H1 (cell line): ENCODE measurements around the gene JADE1. TPM values are rescaled to one million over a fixed set of nuclear protein-coding genes. Genes with fewer than 3 reads are reported as not detected.

Experiments
- CTCF ChIA-PET: fragments of 300-600 bp; sonication (Branson Sonifier 250); formaldehyde crosslinking; loops from one replicate; lab custom pipeline; 2021; ENCODE audit not compliant: partially characterized antibody; lab: Charles Lee
- POLR2A ChIA-PET: fragments of 300-600 bp; sonication (Branson Sonifier 250); formaldehyde crosslinking; loops from one replicate; lab custom pipeline; 2021; ENCODE audit warnings: inconsistent platforms; ENCODE audit not compliant: partially characterized antibody; lab: Charles Lee
- DNase-seq, 2 experiments: peaks; one replicate each; pipeline versions ENCODE4 v3.0.0 to v3.0.0-alpha.2; 2010 to 2022; ENCODE audit warnings: low spot score in 2 of 2, low read depth in 1 of 2, mixed read lengths in 1 of 2
- FAIRE-seq: peaks from 2 replicates; lab custom pipeline; 2011; peaks lifted over from hg19 to GRCh38; lab: Jason Lieb, UNC
- H2AFZ ChIP-seq: 2 replicates; pipeline ENCODE4 v1.8.1; 2012; ENCODE audit warnings: low read length, inconsistent platforms
- H2AK5ac ChIP-seq: 2 replicates; pipeline ENCODE4 v1.6.1; 2013; ENCODE audit warnings: low read depth, low read length
- H2BK120ac ChIP-seq: replicated peaks from 2 replicates; pipeline ENCODE3; 2013; ENCODE audit warnings: low read depth, low read length, inconsistent platforms
- H2BK12ac ChIP-seq: 2 replicates; pipeline ENCODE4 v1.6.1; 2013; ENCODE audit warnings: low read depth, low read length
- H2BK15ac ChIP-seq: 2 replicates; pipeline ENCODE4 v1.6.1; 2013; ENCODE audit warnings: low read length
- H2BK20ac ChIP-seq: 2 replicates; pipeline ENCODE4 v1.6.1; 2013; ENCODE audit warnings: low read length
- H2BK5ac ChIP-seq: 2 replicates; pipeline ENCODE4 v1.6.1; 2013; ENCODE audit warnings: low read depth, low read length
- H3K14ac ChIP-seq: 2 replicates; pipeline ENCODE4 v1.6.1; 2013; ENCODE audit warnings: inconsistent platforms; ENCODE audit not compliant: insufficient read length
- H3K18ac ChIP-seq: 2 replicates; pipeline ENCODE4 v1.6.1; 2013; ENCODE audit warnings: low read length; ENCODE audit errors: extremely low read depth
- H3K23ac ChIP-seq: 2 replicates; pipeline ENCODE4 v1.6.1; 2013; ENCODE audit warnings: inconsistent platforms; ENCODE audit not compliant: insufficient read length
- H3K23me2 ChIP-seq: 2 replicates; pipeline ENCODE4 v1.6.1; 2013; ENCODE audit warnings: low read depth, low read length
- H3K27ac ChIP-seq: 2 replicates; pipeline ENCODE4 v1.6.1; 2011; ENCODE audit warnings: low read depth, low read length, inconsistent platforms
- H3K27me3 ChIP-seq, 4 experiments: replicated peaks in 1 of 4; 1 replicate in 1 of 4; 2 replicates in 3 of 4; pipeline versions ENCODE4 v1.6.1 to v1.8.1; 2011 to 2013; ENCODE audit warnings: low read length in 3 of 4, mild to moderate bottlenecking in 3 of 4, inconsistent platforms in 2 of 4, mixed read lengths in 2 of 4, moderate library complexity in 1 of 4; ENCODE audit not compliant: control insufficient read depth in 3 of 4, insufficient read depth in 3 of 4; ENCODE audit errors: extremely low read depth in 1 of 4
- H3K36me3 ChIP-seq, 4 experiments: 2 replicates each; pipeline versions ENCODE4 v1.6.1 to v1.8.1; 2011 to 2013; ENCODE audit warnings: mild to moderate bottlenecking in 4 of 4, low read length in 3 of 4, moderate library complexity in 2 of 4, control low read depth in 1 of 4, inconsistent platforms in 1 of 4; ENCODE audit not compliant: insufficient read depth in 4 of 4, control insufficient read depth in 2 of 4
- H3K4ac ChIP-seq: replicated peaks from 2 replicates; pipeline ENCODE3; 2013; ENCODE audit warnings: low read length, low read depth, mixed read lengths, inconsistent platforms; ENCODE audit not compliant: insufficient read length
- H3K4me1 ChIP-seq, 4 experiments: replicated peaks in 1 of 4; 1 replicate in 1 of 4; 2 replicates in 3 of 4; pipeline versions ENCODE4 v1.6.1 to v1.8.1; 2011 to 2013; ENCODE audit warnings: low read length in 3 of 4, inconsistent platforms in 2 of 4, mixed read lengths in 1 of 4; ENCODE audit not compliant: insufficient read depth in 4 of 4, control insufficient read depth in 3 of 4
- H3K4me2 ChIP-seq, 2 experiments: 2 replicates each; pipeline versions ENCODE4 v1.6.1 to v1.8.1; 2011 to 2013; ENCODE audit warnings: low read depth in 2 of 2, low read length in 2 of 2, control low read depth in 1 of 2, inconsistent platforms in 1 of 2, mild to moderate bottlenecking in 1 of 2; ENCODE audit not compliant: insufficient read depth in 1 of 2
- H3K4me3 ChIP-seq, 4 experiments: fragments of 200-600, 300-600 bp in 1 of 4; sonication (generic), shearing (Covaris generic), sonication (Bioruptor Twin) in 1 of 4; 2 replicates each; pipeline versions ENCODE4 v1.5.1 to v1.8.1; 2011 to 2016; ENCODE audit warnings: low read length in 4 of 4, low read depth in 3 of 4, control low read depth in 2 of 4, inconsistent platforms in 2 of 4, mild to moderate bottlenecking in 2 of 4, mixed read lengths in 1 of 4, moderate library complexity in 1 of 4; ENCODE audit not compliant: insufficient read depth in 2 of 4; ENCODE audit errors: extremely low read depth in 1 of 4
- H3K56ac ChIP-seq: replicated peaks from 2 replicates; pipeline ENCODE3; 2013; ENCODE audit warnings: low read depth, mild to moderate bottlenecking, mixed read lengths, low read length, inconsistent platforms; ENCODE audit not compliant: insufficient read length
- H3K79me1 ChIP-seq: 2 replicates; pipeline ENCODE4 v1.6.1; 2013; ENCODE audit warnings: low read depth, low read length, control low read depth
- H3K79me2 ChIP-seq, 2 experiments: 2 replicates each; pipeline versions ENCODE4 v1.6.1 to v1.8.1; 2012 to 2013; ENCODE audit warnings: low read length in 2 of 2, mild to moderate bottlenecking in 2 of 2, inconsistent platforms in 1 of 2; ENCODE audit not compliant: insufficient read depth in 2 of 2, control insufficient read depth in 1 of 2
- H3K9ac ChIP-seq, 4 experiments: replicated peaks in 1 of 4; 1 replicate in 1 of 4; 2 replicates in 3 of 4; pipeline versions ENCODE4 v1.6.1 to v1.8.1; 2011 to 2013; ENCODE audit warnings: low read depth in 3 of 4, low read length in 3 of 4, control low read depth in 2 of 4, mild to moderate bottlenecking in 2 of 4, moderate library complexity in 2 of 4, inconsistent platforms in 1 of 4; ENCODE audit errors: extremely low read depth in 1 of 4
- H3K9me3 ChIP-seq, 2 experiments: 2 replicates each; pipeline versions ENCODE4 v1.6.1 to v1.8.1; 2012 to 2013; ENCODE audit warnings: mild to moderate bottlenecking in 2 of 2, moderate library complexity in 2 of 2, control low read depth in 1 of 2, inconsistent platforms in 1 of 2, low read depth in 1 of 2, low read length in 1 of 2, mixed read lengths in 1 of 2; ENCODE audit not compliant: insufficient read depth in 2 of 2
- H4K20me1 ChIP-seq, 2 experiments: replicated peaks in 1 of 2; 2 replicates each; pipeline versions ENCODE3 to v1.8.1; 2011 to 2013; ENCODE audit warnings: inconsistent platforms in 2 of 2, low read length in 2 of 2, mild to moderate bottlenecking in 1 of 2; ENCODE audit not compliant: insufficient read depth in 2 of 2, control insufficient read depth in 1 of 2
- H4K5ac ChIP-seq: 2 replicates; pipeline ENCODE4 v1.6.1; 2013; ENCODE audit warnings: low read length, low read depth, mixed read lengths, inconsistent platforms; ENCODE audit not compliant: insufficient read length
- H4K8ac ChIP-seq: 2 replicates; pipeline ENCODE4 v1.8.0; 2013; ENCODE audit warnings: mild to moderate bottlenecking, moderate library complexity, low read length, inconsistent platforms; ENCODE audit not compliant: insufficient read depth; ENCODE audit errors: extremely low read depth
- H4K91ac ChIP-seq: replicated peaks from 2 replicates; pipeline ENCODE3; 2013; ENCODE audit warnings: low read length, mixed read lengths, inconsistent platforms; ENCODE audit not compliant: insufficient read length
- ATF2 ChIP-seq: IDR thresholded peaks from 2 replicates; pipeline ENCODE4 v1.6.1; 2012; ENCODE audit warnings: low read length, inconsistent platforms
- JUN ChIP-seq: IDR thresholded peaks from 2 replicates; pipeline ENCODE4 v1.6.1; 2011; ENCODE audit warnings: low read depth, mild to moderate bottlenecking, improper control_type of control experiment, low read length
- POLR2A ChIP-seq, 2 experiments: IDR thresholded peaks; 1 replicate in 1 of 2; 2 replicates in 1 of 2; pipeline ENCODE4 v1.6.1; 2011; ENCODE audit warnings: low read depth in 2 of 2, low read length in 2 of 2, mild to moderate bottlenecking in 2 of 2; ENCODE audit errors: control extremely low read depth in 1 of 2
- RNF2 ChIP-seq: fragments of 200-900, 300-1000 bp; sonication (generic); IDR thresholded peaks from 2 replicates; pipeline ENCODE4 v1.7.1; 2016; ENCODE audit warnings: borderline replicate concordance, low read depth, mild to moderate bottlenecking, antibody characterized with exemption, low read length; ENCODE audit not compliant: poor library complexity, severe bottlenecking; ENCODE audit errors: missing control alignments
- TAF1 ChIP-seq: IDR thresholded peaks from 2 replicates; pipeline ENCODE4 v1.6.1; 2011; ENCODE audit warnings: mild to moderate bottlenecking, low read depth, low read length
- ZNF274 ChIP-seq: IDR thresholded peaks from 2 replicates; pipeline ENCODE4 v1.7.0; 2012; ENCODE audit warnings: low read length, borderline replicate concordance; ENCODE audit errors: extremely low read depth
- WGBS, 2 experiments: shearing (Covaris generic) in 1 of 2; methylation state at CpG; one replicate each; pipeline versions ENCODE4 v1.1.6 to v1.1.7; 2013 to 2015; ENCODE audit warnings: low lambda C conversion rate in 2 of 2, mixed read lengths in 2 of 2, inconsistent platforms in 1 of 2, low coverage in 1 of 2, missing lambda C conversion rate in 1 of 2; ENCODE audit not compliant: insufficient replicate concordance in 2 of 2, insufficient coverage in 1 of 2, insufficient read length in 1 of 2; ENCODE audit errors: extremely low coverage in 1 of 2, missing lambda C conversion rate in 1 of 2; 5-methylcytosine and 5-hydroxymethylcytosine counted together
- polyA plus RNA-seq, 7 experiments: library from polyadenylated mRNA; depleted of rRNA in 3 of 7; stranded (reverse) in 5 of 7; unstranded in 2 of 7; fragments of >200 nt in 5 of 7; fragments of 200-250 nt in 2 of 7; gene quantifications; 1 replicate in 5 of 7; 2 replicates in 1 of 7; 4 replicates in 1 of 7; pipeline versions ENCODE4 v1.2.1 to v1.2.3, GENCODE V29; 2011 to 2013; ENCODE audit warnings: missing spikeins in 2 of 7, mixed read lengths in 2 of 7
- total RNA-seq: library from RNA; stranded (reverse); fragmentation: NEBNext Ultra II Directional; extraction: Animal tissue kit (Norgen Biotek cat#: 25700); gene quantifications from 2 replicates; pipeline ENCODE4 v1.2.1, GENCODE V29; 2021

The JADE1 gene
- total and polyA plus RNA-seq, 2 of the 8 experiments (the other 6 are each of a cell fraction or from before 2014, with no cell fraction given): 37.7 to 213 TPM

GRCh38 chr4:128819082-128819742 is 9.7 kb downstream of the JADE1 start:
- CTCF ChIA-PET: interaction anchor here (0.6 to 1.6 kb wide), 5 partner anchors 8 to 256 kb away, joined by 3 to 7 read pairs (median 5); no protein-coding TSS in a partner anchor
- Histone ChIP-seq H3K79me1 (no peaks in the 10 kb centered on the region), H3K56ac (no peak overlapping the region), H3K4ac (no peak overlapping the region), H3K23ac (no peak overlapping the region), H3K36me3 (peaks cover 0 to 44% (median 10%) of the 10 kb centered on the region in 4 experiments; a peak in 6 of 8 replicates), H2AK5ac (no peak overlapping the region), H2BK5ac (no peak overlapping the region), H4K20me1 (peaks cover 40 to 52% of the 10 kb centered on the region in 2 experiments), H2AFZ (no peak overlapping the region), H3K9ac (no peak overlapping the region), H3K79me2 (peaks cover 72 to 100% of the 10 kb centered on the region in 2 experiments), H4K8ac (no peak overlapping the region), H3K4me3 (no peak overlapping the region), H2BK15ac (no peak overlapping the region), H4K91ac (no peak overlapping the region), H3K23me2 (no peaks in the 10 kb centered on the region), H3K4me2 (peak overlapping the region; percentile 12 to 29; a peak in 2 of 4 replicates), H3K9me3 (no peaks in the 10 kb centered on the region), H3K27ac (no peak overlapping the region), H3K14ac (no peak overlapping the region), H3K27me3 (no peaks in the 10 kb centered on the region), H2BK120ac (no peak overlapping the region), H3K4me1 (peaks cover 1 to 29% (median 7%) of the 10 kb centered on the region in 4 experiments), H2BK20ac (no peak overlapping the region), H4K5ac (no peak overlapping the region), H2BK12ac (no peak overlapping the region), H3K18ac (no peak overlapping the region)
- no peak for TF ChIP-seq ATF2
- TF ChIP-seq RNF2: no peak
- TF ChIP-seq POLR2A (IDR thresholded peaks at IDR 0.05; ENCODE audit: control extremely low read depth in 1 of 2, low read depth in 2 of 2, low read length in 2 of 2): peak in 1 of 2 experiments; percentile 42; a peak in 1 of 3 replicates
- TF ChIP-seq TAF1: no peak
- no peak for TF ChIP-seq JUN
- TF ChIP-seq ZNF274: no peak
- FAIRE-seq (no peak), DNase-seq (no peak)
- POLR2A ChIA-PET: interaction anchor here (0.7 to 3.7 kb wide), 10 partner anchors 9 to 261 kb away, joined by 3 to 31 read pairs (median 3); partner anchors contain the start of gene JADE1
- 74% methylated on average over 6 of the region's 6 CpGs; no CpG with 5 or more reads in 1 of the 2 experiments for WGBS, 2 experiments
